ENCODE data around the gene PSME1.

PSME1 gene

GRCh38 chr14:24149302-24149969, 13.4 kb downstream of the PSME1 start:
- no peak for DNase-seq

GRCh38 chr14:24150061-24150460, 14.1 kb downstream of the PSME1 start:
- DNase-seq: no peak

DNA sequence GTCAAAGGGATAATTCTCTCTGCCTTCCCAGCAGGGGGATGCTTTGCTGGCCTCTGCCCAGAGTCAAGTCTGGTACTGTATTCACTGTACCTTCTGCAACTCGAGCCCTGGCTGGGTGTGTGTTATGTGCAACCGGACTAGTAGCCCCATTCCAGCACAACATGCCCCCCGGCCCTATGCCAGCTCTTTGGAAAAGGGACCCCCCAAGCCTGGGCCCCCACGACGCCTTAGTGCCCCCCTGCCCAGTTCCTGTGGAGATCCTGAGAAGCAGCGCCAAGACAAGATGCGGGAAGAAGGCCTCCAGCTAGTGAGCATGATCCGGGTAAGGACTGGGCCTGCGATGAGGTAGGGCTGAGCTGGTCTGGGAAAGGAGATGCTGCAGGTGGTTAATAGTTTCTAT, 14.6 kb downstream of the PSME1 start:
- no peak for DNase-seq

- DNase-seq: no peak
These were observed 15.0 kb downstream of the PSME1 start for GRCh38 chr14:24150993-24151392.

DNA sequence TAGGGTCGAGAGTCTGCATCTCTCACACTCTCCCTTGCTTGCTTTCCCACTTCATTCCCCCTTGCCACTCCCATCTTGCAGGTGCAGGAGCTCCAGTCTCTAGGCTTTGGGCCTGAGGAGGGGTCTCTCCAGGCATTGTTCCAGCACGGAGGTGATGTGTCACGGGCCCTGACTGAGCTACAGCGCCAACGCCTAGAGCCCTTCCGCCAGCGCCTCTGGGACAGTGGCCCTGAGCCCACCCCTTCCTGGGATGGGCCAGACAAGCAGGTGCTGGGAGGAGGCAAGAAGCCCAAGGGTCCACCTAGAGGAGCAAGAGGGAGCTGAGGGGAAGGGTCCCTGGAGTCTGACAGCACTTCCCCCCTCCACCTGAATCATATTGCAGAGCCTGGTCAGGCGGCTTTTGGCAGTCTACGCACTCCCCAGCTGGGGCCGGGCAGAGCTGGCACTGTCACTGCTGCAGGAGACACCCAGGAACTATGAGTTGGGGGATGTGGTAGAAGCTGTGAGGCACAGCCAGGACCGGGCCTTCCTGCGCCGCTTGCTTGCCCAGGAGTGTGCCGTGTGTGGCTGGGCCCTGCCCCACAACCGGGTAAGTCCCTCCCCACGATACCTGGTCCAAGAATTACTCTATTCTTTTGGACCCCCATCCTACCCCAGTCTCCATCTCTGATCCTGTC, 15.5 kb downstream of the PSME1 start:
- no peak for DNase-seq

DNA sequence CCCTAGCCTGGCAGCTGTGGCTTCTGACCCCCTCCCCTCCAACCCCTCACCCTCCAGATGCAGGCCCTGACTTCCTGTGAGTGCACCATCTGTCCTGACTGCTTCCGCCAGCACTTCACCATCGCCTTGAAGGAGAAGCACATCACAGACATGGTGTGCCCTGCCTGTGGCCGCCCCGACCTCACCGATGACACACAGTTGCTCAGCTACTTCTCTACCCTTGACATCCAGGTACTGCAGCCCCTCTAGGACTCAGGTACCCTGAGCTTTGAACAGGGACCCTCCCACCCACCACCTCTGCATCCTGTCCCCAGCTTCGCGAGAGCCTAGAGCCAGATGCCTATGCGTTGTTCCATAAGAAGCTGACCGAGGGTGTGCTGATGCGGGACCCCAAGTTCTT, 19.1 kb downstream of the PSME1 start:
- no peak for DNase-seq

- no peak for DNase-seq
These were observed 20.8 kb downstream of the PSME1 start for GRCh38 chr14:24156840-24157239.

DNA sequence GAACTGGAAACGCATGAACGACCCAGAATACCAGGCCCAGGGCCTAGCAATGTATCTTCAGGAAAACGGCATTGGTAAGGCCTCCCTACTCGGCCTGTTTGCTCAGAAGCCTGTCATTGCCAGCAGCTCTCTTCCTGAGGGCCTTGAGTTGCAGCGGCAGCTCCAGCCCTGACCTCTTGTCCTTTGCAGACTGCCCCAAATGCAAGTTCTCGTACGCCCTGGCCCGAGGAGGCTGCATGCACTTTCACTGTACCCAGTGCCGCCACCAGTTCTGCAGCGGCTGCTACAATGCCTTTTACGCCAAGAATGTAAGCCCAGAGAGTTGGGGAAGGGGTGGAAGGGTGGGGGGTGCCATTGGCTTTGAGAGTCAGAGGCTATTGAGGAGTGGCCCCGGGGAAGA, 21.3 kb downstream of the PSME1 start:
- no peak for DNase-seq

DNA sequence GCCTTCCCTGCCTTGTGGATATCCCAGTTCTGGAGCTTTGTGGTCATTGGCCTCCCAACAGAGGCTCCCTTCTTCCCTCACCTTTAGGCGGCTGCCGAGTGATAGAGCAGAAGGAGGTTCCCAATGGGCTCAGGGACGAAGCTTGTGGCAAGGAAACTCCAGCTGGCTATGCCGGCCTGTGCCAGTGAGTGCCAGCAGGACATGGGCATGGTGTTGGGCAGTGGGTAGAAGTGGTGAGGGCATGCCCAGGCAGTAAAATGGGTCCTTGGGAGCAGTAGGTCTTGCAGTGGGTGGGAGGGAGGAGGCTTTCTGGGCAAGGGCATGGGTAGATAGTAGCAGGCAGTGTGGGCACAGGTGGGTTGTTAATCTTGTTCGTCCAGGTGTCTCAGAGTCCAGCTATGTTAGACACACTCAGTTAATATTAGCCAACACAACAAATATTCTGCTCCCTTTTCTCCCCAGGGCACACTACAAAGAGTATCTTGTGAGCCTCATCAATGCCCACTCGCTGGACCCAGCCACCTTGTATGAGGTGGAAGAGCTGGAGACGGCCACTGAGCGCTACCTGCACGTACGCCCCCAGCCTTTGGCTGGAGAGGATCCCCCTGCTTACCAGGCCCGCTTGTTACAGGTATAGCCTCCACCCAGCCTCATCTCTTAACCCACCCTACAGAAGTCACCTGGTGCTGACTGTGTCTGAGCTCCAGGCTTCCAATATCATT, 23.9 kb downstream of the PSME1 start:
- DNase-seq: no peak

GRCh38 chr14:24160499-24160849, 24.5 kb downstream of the PSME1 start:
- no peak for DNase-seq

- DNase-seq: peak; percentile 93
These were observed 25.1 kb downstream of the PSME1 start, which contains the start of gene IRF9 for GRCh38 chr14:24160850-24161804. TSS of gene IRF9 (plus strand) at chr14:24161265. CDS start at chr14:24162145, 880 bp downstream.

DNA sequence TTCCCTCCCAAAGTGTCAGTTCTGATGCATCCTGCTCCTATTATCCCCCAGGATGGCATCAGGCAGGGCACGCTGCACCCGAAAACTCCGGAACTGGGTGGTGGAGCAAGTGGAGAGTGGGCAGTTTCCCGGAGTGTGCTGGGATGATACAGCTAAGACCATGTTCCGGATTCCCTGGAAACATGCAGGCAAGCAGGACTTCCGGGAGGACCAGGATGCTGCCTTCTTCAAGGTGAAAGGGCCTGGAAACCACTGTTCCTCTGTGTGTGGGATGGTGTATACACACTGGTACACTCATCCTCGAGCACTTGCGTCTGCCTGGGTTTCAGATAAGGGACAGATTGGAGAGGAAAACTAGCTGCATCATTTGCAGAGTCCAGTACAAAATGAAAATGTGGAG, 26.1 kb downstream of the PSME1 start:
- DNase-seq: no peak

- no peak for DNase-seq
These were observed 28.6 kb downstream of the PSME1 start for GRCh38 chr14:24164518-24164991.

GRCh38 chr14:24165785-24166184, 29.8 kb downstream of the PSME1 start:
- DNase-seq: no peak

GRCh38 chr14:24167469-24168114, 31.6 kb downstream of the PSME1 start:
- DNase-seq: no peak

DNA sequence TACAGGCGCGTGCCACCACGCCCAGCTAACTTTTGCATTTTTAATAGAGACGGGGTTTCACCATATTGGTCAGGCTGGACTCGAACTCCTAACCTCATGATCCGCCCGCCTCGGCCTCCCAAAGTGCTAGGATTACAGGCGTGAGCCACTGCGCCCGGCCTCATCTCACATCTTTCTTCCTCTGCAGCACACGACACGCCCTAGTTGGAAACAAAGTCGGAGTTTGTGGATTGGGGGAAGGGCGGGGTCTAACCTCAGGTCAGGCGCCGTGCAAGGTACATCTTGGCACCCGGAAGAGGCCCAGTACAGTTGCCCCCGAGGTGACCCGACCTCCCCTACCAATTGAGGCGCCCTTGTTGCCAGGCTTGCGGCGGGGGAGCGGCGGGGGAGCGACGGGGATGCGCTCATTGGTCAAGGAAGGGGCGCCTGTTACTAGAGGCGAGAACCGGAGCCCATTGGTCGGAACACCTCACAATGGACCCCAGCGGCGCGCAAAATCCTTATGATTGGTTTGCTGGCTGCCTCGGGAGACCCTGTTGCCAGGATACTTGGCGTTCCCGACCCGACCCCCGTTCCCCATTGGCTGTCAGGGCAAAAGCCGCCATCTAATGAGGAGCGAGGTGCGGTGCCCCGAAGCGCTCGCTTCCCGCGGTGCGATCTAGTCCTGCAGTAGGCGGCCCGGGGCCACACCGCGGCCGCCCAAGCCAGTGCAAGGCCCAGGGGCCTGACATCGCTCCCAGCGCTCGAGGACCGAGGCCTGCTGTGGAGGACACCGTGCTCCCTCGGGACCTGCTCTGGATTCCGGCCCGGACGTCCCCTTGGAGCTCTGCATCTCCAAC, 35.6 kb downstream of the PSME1 start, which contains the start of gene REC8:
Gene REC8, plus strand, starts transcription at position 659 of the 839 bp plus-strand sequence. CDS start 473 bp downstream, outside the sequence.
- DNase-seq: peak; percentile 98

DNA sequence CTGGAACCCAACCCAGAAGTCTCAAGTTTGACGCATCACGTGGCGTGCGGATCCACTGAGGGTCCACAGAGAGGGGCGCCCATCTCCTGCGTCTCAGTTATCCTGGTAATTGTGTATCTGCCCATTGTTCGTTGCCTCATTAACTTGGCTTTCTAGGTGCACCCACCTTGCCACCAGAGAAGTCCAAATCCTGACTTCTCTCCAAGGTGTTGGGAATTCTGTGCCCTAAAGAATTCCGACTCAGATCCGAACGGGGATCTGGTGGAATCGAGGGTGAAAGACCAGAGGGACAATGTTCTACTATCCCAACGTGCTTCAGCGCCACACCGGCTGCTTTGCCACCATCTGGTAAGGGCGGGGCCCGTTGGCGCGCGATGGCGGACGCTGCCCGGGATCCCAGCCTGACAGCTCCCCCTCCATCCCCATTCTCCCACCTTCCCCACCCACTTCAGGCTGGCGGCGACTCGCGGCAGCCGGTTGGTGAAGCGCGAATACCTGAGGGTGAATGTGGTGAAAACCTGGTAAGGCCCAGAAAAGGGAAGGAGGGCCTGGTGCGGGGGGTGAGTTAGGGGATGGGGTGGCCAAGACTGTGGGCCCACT, 36.4 kb downstream of the PSME1 start:
- DNase-seq: no peak

DNA sequence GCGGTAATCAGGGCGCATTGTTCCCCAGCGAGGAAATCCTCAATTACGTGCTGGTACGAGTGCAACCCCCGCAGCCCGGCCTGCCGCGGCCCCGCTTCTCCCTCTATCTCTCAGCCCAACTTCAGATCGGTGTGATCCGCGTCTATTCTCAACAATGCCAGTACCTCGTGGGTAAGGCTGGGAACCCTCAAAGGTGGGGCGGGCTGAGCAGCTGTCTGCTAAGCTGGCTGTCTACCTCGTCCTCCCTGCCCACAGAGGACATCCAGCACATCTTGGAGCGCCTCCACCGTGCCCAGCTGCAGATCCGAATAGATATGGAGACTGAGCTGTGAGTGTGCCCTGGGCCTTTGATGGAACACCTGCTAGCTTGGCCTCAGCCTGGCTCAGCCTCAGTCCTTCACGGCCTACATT, 36.9 kb downstream of the PSME1 start:
- no peak for DNase-seq

DNA sequence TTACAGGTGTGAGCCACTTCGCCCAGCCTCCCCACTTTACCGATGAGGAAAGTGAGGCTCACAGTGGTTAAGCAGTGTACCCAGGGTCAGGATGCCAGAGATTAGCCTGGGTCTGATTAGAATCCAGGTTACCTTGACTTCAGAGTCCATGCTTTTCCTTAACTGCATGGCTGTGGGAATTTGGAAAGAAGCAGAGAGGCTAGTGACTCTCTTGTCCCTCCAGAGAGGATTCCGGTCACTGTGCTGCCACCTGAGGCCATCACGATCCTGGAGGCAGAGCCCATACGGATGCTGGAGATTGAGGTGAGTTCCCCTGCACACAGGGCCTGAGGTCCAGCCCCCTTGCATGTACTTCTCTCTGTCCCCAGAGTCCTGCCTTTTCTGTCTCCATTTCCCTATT, 40.6 kb downstream of the PSME1 start:
- no peak for DNase-seq

- no peak for DNase-seq
These were observed 41.2 kb downstream of the PSME1 start for GRCh38 chr14:24177041-24177825.

Measured in NCI-H2227 treated with DMSO at 0.1 percent for 48 hours (cell line).